HepG2 (cell line): ENCODE results near the gene GPBP1. TPM values are rescaled to one million over a fixed set of nuclear protein-coding genes. Genes with fewer than 3 reads are reported as not detected.

ENCODE experiments used
- ATAC-seq: fragments of 200-7000 bp; cut with Tn5 transposase; 3 replicates; pipeline ENCODE4 v1.9.1; 2020; ENCODE audit warnings: mild to moderate bottlenecking, moderate library complexity
- BruUV-seq: library from RNA; stranded (reverse); fragments of 400-500 nt; replicated peaks from 2 replicates; lab custom pipeline; 2021; lab: Mats Ljungman, UMichigan
- CTCF ChIA-PET: fragments of 300-600 bp; formaldehyde crosslinking; extraction: SDS; loops from one replicate; lab custom pipeline; 2021; ENCODE audit warnings: low total read pairs, inconsistent platforms, low intra/inter-chr PET ratio; lab: Yijun Ruan, JAX
- POLR2A ChIA-PET: fragments of 350-600 bp; sonication (Branson Sonifier 250); formaldehyde crosslinking; loops from one replicate; lab custom pipeline; 2020; ENCODE audit warnings: antibody characterized with exemption, inconsistent platforms; lab: Yijun Ruan, JAX
- DNase-seq: peaks from one replicate; pipeline ENCODE4 v3.0.0-alpha.2; 2015; ENCODE audit warnings: low spot score
- FAIRE-seq: peaks from 3 replicates; lab custom pipeline; 2011; peaks lifted over from hg19 to GRCh38; lab: Jason Lieb, UNC
- H2AFZ ChIP-seq: one replicate; pipeline ENCODE4 v1.6.1; 2011; ENCODE audit warnings: low read length, inconsistent platforms
- H3K27ac ChIP-seq: fragments of 300-600 bp; 3 replicates; pipeline ENCODE4 v1.8.0; 2011; ENCODE audit warnings: mixed run types, mild to moderate bottlenecking, mixed read lengths, low read length, inconsistent platforms; ENCODE audit not compliant: insufficient read depth; ENCODE audit errors: extremely low read length
- H3K27me3 ChIP-seq, 2 experiments: fragments of 200-600 bp in 1 of 2; 2 replicates in 1 of 2; 3 replicates in 1 of 2; pipeline versions ENCODE4 v1.6.0 to v1.8.0; 2011; ENCODE audit warnings: low read length in 2 of 2, mild to moderate bottlenecking in 2 of 2, moderate library complexity in 2 of 2, inconsistent platforms in 1 of 2; ENCODE audit not compliant: insufficient read depth in 2 of 2, control insufficient read depth in 1 of 2
- H3K36me3 ChIP-seq, 2 experiments: fragments of 200-600 bp in 1 of 2; replicated peaks in 1 of 2; 2 replicates in 1 of 2; 3 replicates in 1 of 2; pipeline versions ENCODE4 v1.5.1 to v1.8.0; 2011; ENCODE audit warnings: low read length in 2 of 2, inconsistent platforms in 1 of 2; ENCODE audit not compliant: insufficient read depth in 2 of 2, control insufficient read depth in 1 of 2
- H3K4me1 ChIP-seq: 2 replicates; pipeline ENCODE4 v1.5.1; 2012; ENCODE audit warnings: low read length, inconsistent platforms; ENCODE audit not compliant: insufficient read depth
- H3K4me2 ChIP-seq: 2 replicates; pipeline ENCODE4 v1.6.0; 2011; ENCODE audit warnings: low read depth, low read length, inconsistent platforms
- H3K4me3 ChIP-seq, 3 experiments: fragments of 200-600 bp in 1 of 3; sonication (generic), shearing (Covaris generic) in 1 of 3; replicated peaks in 1 of 3; 2 replicates each; pipeline ENCODE4 v1.5.1; 2011 to 2016; ENCODE audit warnings: low read length in 3 of 3, inconsistent platforms in 2 of 3, low read depth in 2 of 3, mild to moderate bottlenecking in 2 of 3, control low read depth in 1 of 3, mixed read lengths in 1 of 3; ENCODE audit not compliant: insufficient read depth in 1 of 3
- H3K79me2 ChIP-seq: one replicate; pipeline ENCODE4 v1.6.1; 2011; ENCODE audit warnings: low read length, inconsistent platforms; ENCODE audit not compliant: insufficient read depth
- H3K9ac ChIP-seq: 2 replicates; pipeline ENCODE4 v1.6.0; 2011; ENCODE audit warnings: mild to moderate bottlenecking, low read depth, low read length, inconsistent platforms; ENCODE audit not compliant: insufficient read depth
- H3K9me3 ChIP-seq: 2 replicates; pipeline ENCODE4 v1.5.1; 2012; ENCODE audit warnings: mild to moderate bottlenecking, low read length
- H4K20me1 ChIP-seq: 2 replicates; pipeline ENCODE4 v1.6.0; 2011; ENCODE audit warnings: inconsistent platforms, mild to moderate bottlenecking, low read length, moderate library complexity; ENCODE audit not compliant: insufficient read depth
- CREB1 ChIP-seq, 2 experiments: fragments of 450-650 bp in 1 of 2; IDR thresholded peaks; 2 replicates each; pipeline ENCODE4 v1.6.1; 2016 to 2017; ENCODE audit warnings: control low read depth in 1 of 2, mild to moderate bottlenecking in 1 of 2, missing compliant biosample characterization in 1 of 2, missing genetic modification characterization in 1 of 2
- GZF1 ChIP-seq: sonication (generic); formaldehyde crosslinking; IDR thresholded peaks from 2 replicates; pipeline ENCODE4 v1.5.1; 2020; ENCODE audit warnings: mild to moderate bottlenecking, missing genetic modification reagents
- KLF9 ChIP-seq: IDR thresholded peaks from 2 replicates; pipeline ENCODE4 v1.6.1; 2016; ENCODE audit warnings: low read depth
- NR2C2 ChIP-seq: sonication (generic); formaldehyde crosslinking; IDR thresholded peaks from 2 replicates; pipeline ENCODE4 v1.4.0; 2020; ENCODE audit warnings: missing genetic modification reagents, mild to moderate bottlenecking, moderate library complexity, borderline replicate concordance
- RARA ChIP-seq: IDR thresholded peaks from 2 replicates; pipeline ENCODE4 v1.6.1; 2016; ENCODE audit warnings: missing genetic modification reagents, missing compliant biosample characterization
- ZMYM3 ChIP-seq: sonication (generic); formaldehyde crosslinking; IDR thresholded peaks from 2 replicates; pipeline ENCODE4 v1.5.1; 2020; ENCODE audit warnings: mild to moderate bottlenecking, missing genetic modification reagents
- ZNF124 ChIP-seq: sonication (generic); formaldehyde crosslinking; IDR thresholded peaks from 2 replicates; pipeline ENCODE4 v1.4.0; 2020; ENCODE audit warnings: missing genetic modification reagents
- ZNF510 ChIP-seq: sonication (generic); formaldehyde crosslinking; IDR thresholded peaks from 2 replicates; pipeline ENCODE4 v1.4.0; 2020; ENCODE audit warnings: low read depth, mild to moderate bottlenecking, missing genetic modification reagents
- ZNF552 ChIP-seq: sonication (generic); formaldehyde crosslinking; IDR thresholded peaks from 2 replicates; pipeline ENCODE4 v1.9.0; 2022; ENCODE audit warnings: missing genetic modification reagents, mild to moderate bottlenecking, borderline replicate concordance
- WGBS: methylation state at CpG from one replicate; pipeline ENCODE4 v1.1.6; 2017; ENCODE audit warnings: low lambda C conversion rate; 5-methylcytosine and 5-hydroxymethylcytosine counted together
- in situ Hi-C: cut with HindIII; loops from 2 replicates; pipeline ENCODE4 v1.10.0; 2017; ENCODE audit warnings: low pct_unique_long_range_greater_than_20kb; ENCODE audit not compliant: extremely low pct_ligation_motif_present
- intact Hi-C: fragments of 100-400 bp; cut with micrococcal nuclease; formaldehyde crosslinking; loops from one replicate; pipeline ENCODE4 v1.10.0; 2022; ENCODE audit not compliant: unreplicated experiment
- polyA plus RNA-seq, 8 experiments: library from polyadenylated mRNA; depleted of rRNA in 3 of 8; stranded (reverse) in 7 of 8; unstranded in 1 of 8; fragments of >200 nt; fragmentation: Illumina TruSeq in 4 of 8; extraction: Trizol in 4 of 8; gene quantifications; 2 replicates each; pipeline versions ENCODE4 v1.2.1 to v1.2.3, GENCODE V29; 2011 to 2016; ENCODE audit warnings: low read depth in 4 of 8, missing spikeins in 1 of 8, mixed read lengths in 1 of 8; ENCODE audit not compliant: insufficient read depth in 1 of 8
- total RNA-seq, 5 experiments: library from RNA; depleted of rRNA; stranded (reverse); fragments of >200 nt; fragmentation: Illumina TruSeq; extraction: Trizol; gene quantifications; 2 replicates each; pipeline ENCODE4 v1.2.3, GENCODE V29; 2016; ENCODE audit warnings: low read depth in 1 of 5
- TF ChIP-seq, protein P1 (sequence below): sonication (generic); formaldehyde crosslinking; IDR thresholded peaks from 2 replicates; pipeline ENCODE4 v1.8.0; 2022; ENCODE audit warnings: missing genetic modification reagents, mild to moderate bottlenecking, moderate library complexity, borderline replicate concordance
- TF ChIP-seq, protein P2 (sequence below): sonication (generic); formaldehyde crosslinking; IDR thresholded peaks from 2 replicates; pipeline ENCODE4 v1.4.0; 2020; ENCODE audit warnings: missing genetic modification reagents
- TF ChIP-seq, protein P3 (sequence below): sonication (generic); formaldehyde crosslinking; IDR thresholded peaks from 2 replicates; pipeline ENCODE4 v1.4.0; 2020; ENCODE audit warnings: missing genetic modification reagents, borderline replicate concordance

Gene GPBP1
- total and polyA plus RNA-seq, 2 of the 13 experiments (the other 11 are each of a cell fraction or from before 2014, with no cell fraction given), result 27.1 to 72.2 TPM

DNA sequence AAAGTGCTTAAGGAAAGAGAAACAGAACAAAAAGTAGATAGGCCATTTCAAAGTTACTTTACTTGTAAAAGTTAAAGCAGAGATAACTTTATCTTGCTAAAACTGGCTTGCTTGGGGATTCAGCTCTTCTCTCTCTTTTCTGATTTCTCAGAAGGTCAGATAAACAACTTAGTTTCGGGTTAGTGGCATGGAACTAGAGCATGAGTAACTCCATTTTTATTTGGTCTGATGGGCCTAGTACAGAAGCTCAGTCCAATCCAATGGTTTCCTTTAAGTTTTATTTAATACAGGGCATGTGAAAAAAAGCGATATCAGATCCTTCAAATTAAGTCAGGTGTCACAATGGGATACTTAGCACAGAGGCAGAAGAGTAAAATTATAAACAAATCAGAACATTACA, 18.8 kb upstream of the GPBP1 start:
- no peaks in the 10 kb centered on the region for H3K27me3 ChIP-seq
- CTCF ChIA-PET, result no interaction called here
- no peaks in the 10 kb centered on the region for H3K36me3 ChIP-seq
- 25% methylated on average over 2 of the region's 2 CpGs for WGBS
- H2AFZ ChIP-seq, result no peak overlapping the region
- no peak for DNase-seq
- H3K27ac ChIP-seq, result no peak overlapping the region
- H3K4me2 ChIP-seq, result no peak overlapping the region
- FAIRE-seq, result no peak
- no peak overlapping the region for H3K9ac ChIP-seq
- H3K4me3 ChIP-seq, result no peak overlapping the region
- H3K4me1 ChIP-seq, result 0 out of 2 replicates have a peak, but pooled peaks cover 6% of the 10 kb centered on the region
- H3K79me2 ChIP-seq, result no peaks in the 10 kb centered on the region
- TF ChIP-seq GZF1 (CRISPR knock-in tag) (no peak), NR2C2 (CRISPR knock-in tag) (no peak), ZNF552 (no peak), ZMYM3 (no peak), KLF9 (no peak), CREB1 (IDR thresholded peaks at IDR 0.05) (no peak), CREB1 (CRISPR knock-in tag; IDR thresholded peaks at IDR 0.05) (no peak), ZNF124 (CRISPR knock-in tag) (no peak), RARA (no peak), ZNF510 (no peak)
- TF ChIP-seq, protein P1, sequence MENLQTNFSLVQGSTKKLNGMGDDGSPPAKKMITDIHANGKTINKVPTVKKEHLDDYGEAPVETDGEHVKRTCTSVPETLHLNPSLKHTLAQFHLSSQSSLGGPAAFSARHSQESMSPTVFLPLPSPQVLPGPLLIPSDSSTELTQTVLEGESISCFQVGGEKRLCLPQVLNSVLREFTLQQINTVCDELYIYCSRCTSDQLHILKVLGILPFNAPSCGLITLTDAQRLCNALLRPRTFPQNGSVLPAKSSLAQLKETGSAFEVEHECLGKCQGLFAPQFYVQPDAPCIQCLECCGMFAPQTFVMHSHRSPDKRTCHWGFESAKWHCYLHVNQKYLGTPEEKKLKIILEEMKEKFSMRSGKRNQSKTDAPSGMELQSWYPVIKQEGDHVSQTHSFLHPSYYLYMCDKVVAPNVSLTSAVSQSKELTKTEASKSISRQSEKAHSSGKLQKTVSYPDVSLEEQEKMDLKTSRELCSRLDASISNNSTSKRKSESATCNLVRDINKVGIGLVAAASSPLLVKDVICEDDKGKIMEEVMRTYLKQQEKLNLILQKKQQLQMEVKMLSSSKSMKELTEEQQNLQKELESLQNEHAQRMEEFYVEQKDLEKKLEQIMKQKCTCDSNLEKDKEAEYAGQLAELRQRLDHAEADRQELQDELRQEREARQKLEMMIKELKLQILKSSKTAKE (CRISPR knock-in tag), result no peak
- TF ChIP-seq, protein P2, sequence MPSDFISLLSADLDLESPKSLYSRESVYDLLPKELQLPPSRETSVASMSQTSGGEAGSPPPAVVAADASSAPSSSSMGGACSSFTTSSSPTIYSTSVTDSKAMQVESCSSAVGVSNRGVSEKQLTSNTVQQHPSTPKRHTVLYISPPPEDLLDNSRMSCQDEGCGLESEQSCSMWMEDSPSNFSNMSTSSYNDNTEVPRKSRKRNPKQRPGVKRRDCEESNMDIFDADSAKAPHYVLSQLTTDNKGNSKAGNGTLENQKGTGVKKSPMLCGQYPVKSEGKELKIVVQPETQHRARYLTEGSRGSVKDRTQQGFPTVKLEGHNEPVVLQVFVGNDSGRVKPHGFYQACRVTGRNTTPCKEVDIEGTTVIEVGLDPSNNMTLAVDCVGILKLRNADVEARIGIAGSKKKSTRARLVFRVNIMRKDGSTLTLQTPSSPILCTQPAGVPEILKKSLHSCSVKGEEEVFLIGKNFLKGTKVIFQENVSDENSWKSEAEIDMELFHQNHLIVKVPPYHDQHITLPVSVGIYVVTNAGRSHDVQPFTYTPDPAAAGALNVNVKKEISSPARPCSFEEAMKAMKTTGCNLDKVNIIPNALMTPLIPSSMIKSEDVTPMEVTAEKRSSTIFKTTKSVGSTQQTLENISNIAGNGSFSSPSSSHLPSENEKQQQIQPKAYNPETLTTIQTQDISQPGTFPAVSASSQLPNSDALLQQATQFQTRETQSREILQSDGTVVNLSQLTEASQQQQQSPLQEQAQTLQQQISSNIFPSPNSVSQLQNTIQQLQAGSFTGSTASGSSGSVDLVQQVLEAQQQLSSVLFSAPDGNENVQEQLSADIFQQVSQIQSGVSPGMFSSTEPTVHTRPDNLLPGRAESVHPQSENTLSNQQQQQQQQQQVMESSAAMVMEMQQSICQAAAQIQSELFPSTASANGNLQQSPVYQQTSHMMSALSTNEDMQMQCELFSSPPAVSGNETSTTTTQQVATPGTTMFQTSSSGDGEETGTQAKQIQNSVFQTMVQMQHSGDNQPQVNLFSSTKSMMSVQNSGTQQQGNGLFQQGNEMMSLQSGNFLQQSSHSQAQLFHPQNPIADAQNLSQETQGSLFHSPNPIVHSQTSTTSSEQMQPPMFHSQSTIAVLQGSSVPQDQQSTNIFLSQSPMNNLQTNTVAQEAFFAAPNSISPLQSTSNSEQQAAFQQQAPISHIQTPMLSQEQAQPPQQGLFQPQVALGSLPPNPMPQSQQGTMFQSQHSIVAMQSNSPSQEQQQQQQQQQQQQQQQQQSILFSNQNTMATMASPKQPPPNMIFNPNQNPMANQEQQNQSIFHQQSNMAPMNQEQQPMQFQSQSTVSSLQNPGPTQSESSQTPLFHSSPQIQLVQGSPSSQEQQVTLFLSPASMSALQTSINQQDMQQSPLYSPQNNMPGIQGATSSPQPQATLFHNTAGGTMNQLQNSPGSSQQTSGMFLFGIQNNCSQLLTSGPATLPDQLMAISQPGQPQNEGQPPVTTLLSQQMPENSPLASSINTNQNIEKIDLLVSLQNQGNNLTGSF (CRISPR knock-in tag), result no peak
- TF ChIP-seq, protein P3, sequence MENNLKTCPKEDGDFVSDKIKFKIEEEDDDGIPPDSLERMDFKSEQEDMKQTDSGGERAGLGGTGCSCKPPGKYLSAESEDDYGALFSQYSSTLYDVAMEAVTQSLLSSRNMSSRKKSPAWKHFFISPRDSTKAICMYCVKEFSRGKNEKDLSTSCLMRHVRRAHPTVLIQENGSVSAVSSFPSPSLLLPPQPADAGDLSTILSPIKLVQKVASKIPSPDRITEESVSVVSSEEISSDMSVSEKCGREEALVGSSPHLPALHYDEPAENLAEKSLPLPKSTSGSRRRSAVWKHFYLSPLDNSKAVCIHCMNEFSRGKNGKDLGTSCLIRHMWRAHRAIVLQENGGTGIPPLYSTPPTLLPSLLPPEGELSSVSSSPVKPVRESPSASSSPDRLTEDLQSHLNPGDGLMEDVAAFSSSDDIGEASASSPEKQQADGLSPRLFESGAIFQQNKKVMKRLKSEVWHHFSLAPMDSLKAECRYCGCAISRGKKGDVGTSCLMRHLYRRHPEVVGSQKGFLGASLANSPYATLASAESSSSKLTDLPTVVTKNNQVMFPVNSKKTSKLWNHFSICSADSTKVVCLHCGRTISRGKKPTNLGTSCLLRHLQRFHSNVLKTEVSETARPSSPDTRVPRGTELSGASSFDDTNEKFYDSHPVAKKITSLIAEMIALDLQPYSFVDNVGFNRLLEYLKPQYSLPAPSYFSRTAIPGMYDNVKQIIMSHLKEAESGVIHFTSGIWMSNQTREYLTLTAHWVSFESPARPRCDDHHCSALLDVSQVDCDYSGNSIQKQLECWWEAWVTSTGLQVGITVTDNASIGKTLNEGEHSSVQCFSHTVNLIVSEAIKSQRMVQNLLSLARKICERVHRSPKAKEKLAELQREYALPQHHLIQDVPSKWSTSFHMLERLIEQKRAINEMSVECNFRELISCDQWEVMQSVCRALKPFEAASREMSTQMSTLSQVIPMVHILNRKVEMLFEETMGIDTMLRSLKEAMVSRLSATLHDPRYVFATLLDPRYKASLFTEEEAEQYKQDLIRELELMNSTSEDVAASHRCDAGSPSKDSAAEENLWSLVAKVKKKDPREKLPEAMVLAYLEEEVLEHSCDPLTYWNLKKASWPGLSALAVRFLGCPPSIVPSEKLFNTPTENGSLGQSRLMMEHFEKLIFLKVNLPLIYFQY (CRISPR knock-in tag), result no peak
- H3K9me3 ChIP-seq, result no peaks in the 10 kb centered on the region
- H4K20me1 ChIP-seq, result no peaks in the 10 kb centered on the region
- in situ Hi-C loops (no loop called here), intact Hi-C loops (no loop called here)
- BruUV-seq, result no TSS peak
- POLR2A ChIA-PET, result no interaction called here
- no peak for ATAC-seq
